GM12878 (cell line): ENCODE results near the gene PTPRC.

ENCODE experiments used
- BCL11A ChIP-seq: IDR thresholded peaks from 2 replicates; pipeline ENCODE4 v1.6.1; 2011; ENCODE audit warnings: low read depth, low read length
- CTCF ChIP-seq, 3 experiments: IDR thresholded peaks in 2 of 3; conservative IDR thresholded peaks in 1 of 3; 2 replicates each; pipeline ENCODE4 v1.5.1; 2011; ENCODE audit warnings: low read depth in 3 of 3, low read length in 3 of 3, mild to moderate bottlenecking in 3 of 3, control low read depth in 2 of 3, moderate library complexity in 2 of 3, inconsistent platforms in 1 of 3, mixed read lengths in 1 of 3; ENCODE audit not compliant: control insufficient read depth in 2 of 3, insufficient read depth in 1 of 3; ENCODE audit errors: extremely low read depth in 1 of 3
- EZH2 ChIP-seq: IDR thresholded peaks from 2 replicates; pipeline ENCODE4 v1.6.1; 2012; ENCODE audit warnings: low read depth, mild to moderate bottlenecking, control low read depth, inconsistent platforms, low read length, borderline replicate concordance; ENCODE audit not compliant: control insufficient read depth
- HCFC1 ChIP-seq: fragments of 150-350 bp; IDR thresholded peaks from 2 replicates; pipeline ENCODE4 v1.6.1; 2014; ENCODE audit warnings: low read length
- POLR2AphosphoS5 ChIP-seq: IDR thresholded peaks from 2 replicates; pipeline ENCODE4 v1.6.1; 2011; ENCODE audit warnings: mild to moderate bottlenecking, low read length, inconsistent platforms
- RAD21 ChIP-seq: IDR thresholded peaks from 2 replicates; pipeline ENCODE4 v1.6.1; 2011; ENCODE audit warnings: mild to moderate bottlenecking, low read depth, low read length, moderate library complexity; ENCODE audit not compliant: insufficient read depth
- SMAD1 ChIP-seq: fragments of 450-650 bp; IDR thresholded peaks from 2 replicates; pipeline ENCODE4 v1.6.1; 2018; ENCODE audit warnings: mild to moderate bottlenecking, low read depth; ENCODE audit not compliant: partially characterized antibody
- SMC3 ChIP-seq: IDR thresholded peaks from 2 replicates; pipeline ENCODE4 v1.6.1; 2011; ENCODE audit warnings: low read length, improper control_type of control experiment, borderline replicate concordance
- TF ChIP-seq, protein P1 (sequence below): fragments of 450-650 bp; IDR thresholded peaks from 2 replicates; pipeline ENCODE4 v1.6.1; 2017; ENCODE audit warnings: mild to moderate bottlenecking, low read depth, inconsistent platforms; ENCODE audit not compliant: poor library complexity, severe bottlenecking
- TF ChIP-seq, protein P2 (sequence below): IDR thresholded peaks from 2 replicates; pipeline ENCODE4 v1.6.1; 2011; ENCODE audit warnings: low read depth, mild to moderate bottlenecking, low read length, moderate library complexity, borderline replicate concordance; ENCODE audit errors: extremely low read depth

DNA sequence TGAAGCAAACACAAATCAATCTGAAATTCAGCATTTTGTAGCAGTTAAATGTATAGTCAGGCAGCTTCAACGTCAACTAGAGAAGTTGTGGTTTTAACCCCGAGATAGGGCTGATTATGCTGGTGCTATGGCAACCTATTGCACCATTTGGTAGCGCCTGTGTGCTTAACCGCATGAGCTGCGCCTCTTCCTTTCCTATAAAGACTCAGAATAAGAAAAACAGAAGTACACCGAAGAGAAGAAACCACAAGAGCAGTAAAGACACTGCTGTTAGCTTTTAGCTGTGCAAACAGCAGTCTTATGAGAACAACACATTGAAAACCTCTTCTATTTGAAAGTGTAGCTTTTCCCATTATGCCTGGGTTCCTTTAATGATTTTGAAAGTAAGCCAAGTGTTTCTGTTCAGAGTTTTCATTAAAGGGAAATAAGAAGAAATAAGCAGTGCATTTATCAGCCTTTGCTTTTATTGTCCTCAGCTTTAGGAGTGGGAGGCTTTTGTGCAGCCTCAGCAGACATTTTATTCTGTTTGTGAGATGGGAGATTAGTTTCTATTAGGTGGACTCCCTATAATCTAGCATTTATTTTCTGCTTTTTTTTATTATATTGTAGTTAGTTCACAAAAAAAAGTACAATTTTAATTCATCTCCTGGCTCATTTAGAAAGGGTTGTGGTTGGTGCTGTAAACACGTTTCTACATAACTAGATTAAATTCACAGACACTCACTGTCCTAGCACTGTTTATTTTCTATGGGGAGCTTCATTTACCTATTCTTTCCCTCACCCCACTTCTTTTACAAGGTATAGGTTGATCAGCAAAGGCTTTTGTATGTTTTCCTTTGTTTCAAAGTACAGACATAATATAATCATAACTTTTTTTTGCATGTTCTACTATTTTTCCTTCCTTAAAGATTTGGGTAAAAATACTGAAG, 43.3 kb downstream of the PTPRC start:
- TF ChIP-seq SMC3, result 0 out of 2 replicates have a peak, but pooled peaks have one; percentile 32
- TF ChIP-seq, protein P1, sequence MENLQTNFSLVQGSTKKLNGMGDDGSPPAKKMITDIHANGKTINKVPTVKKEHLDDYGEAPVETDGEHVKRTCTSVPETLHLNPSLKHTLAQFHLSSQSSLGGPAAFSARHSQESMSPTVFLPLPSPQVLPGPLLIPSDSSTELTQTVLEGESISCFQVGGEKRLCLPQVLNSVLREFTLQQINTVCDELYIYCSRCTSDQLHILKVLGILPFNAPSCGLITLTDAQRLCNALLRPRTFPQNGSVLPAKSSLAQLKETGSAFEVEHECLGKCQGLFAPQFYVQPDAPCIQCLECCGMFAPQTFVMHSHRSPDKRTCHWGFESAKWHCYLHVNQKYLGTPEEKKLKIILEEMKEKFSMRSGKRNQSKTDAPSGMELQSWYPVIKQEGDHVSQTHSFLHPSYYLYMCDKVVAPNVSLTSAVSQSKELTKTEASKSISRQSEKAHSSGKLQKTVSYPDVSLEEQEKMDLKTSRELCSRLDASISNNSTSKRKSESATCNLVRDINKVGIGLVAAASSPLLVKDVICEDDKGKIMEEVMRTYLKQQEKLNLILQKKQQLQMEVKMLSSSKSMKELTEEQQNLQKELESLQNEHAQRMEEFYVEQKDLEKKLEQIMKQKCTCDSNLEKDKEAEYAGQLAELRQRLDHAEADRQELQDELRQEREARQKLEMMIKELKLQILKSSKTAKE, result no peak
- TF ChIP-seq BCL11A, result peak; percentile 72; the same call in 1 of the 2 replicates
- TF ChIP-seq HCFC1, result no peak
- peak; percentile 32 for TF ChIP-seq RAD21
- TF ChIP-seq EZH2, result no peak
- no peak for TF ChIP-seq SMAD1
- peak; percentile 74 for TF ChIP-seq POLR2AphosphoS5
- TF ChIP-seq, protein P2, sequence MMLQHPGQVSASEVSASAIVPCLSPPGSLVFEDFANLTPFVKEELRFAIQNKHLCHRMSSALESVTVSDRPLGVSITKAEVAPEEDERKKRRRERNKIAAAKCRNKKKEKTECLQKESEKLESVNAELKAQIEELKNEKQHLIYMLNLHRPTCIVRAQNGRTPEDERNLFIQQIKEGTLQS, result no peak
- TF ChIP-seq CTCF (IDR thresholded peaks at IDR 0.05 in 2 of 3, conservative IDR thresholded peaks at IDR 0.05 in 1 of 3; ENCODE audit: control insufficient read depth in 2 of 3, extremely low read depth in 1 of 3, insufficient read depth in 1 of 3, low read depth in 3 of 3, low read length in 3 of 3), result no peak
